Right atrium auricular region (tissue), 2 donors: ENCODE measurements around the gene SLC6A4. TPM values are rescaled to one million over a fixed set of nuclear protein-coding genes. Genes with fewer than 3 reads are reported as not detected.
"Not testable (repeated sequence)": the region's sequence is repeated elsewhere in the genome, so short reads cannot be mapped to it uniquely, and the experiment has no call there.

Experiments
- DNase-seq: peaks from one replicate; pipeline ENCODE4 v3.0.0-alpha.2; 2019; ENCODE audit warnings: low spot score
- H3K27ac ChIP-seq, 2 donors: fragments of 200-600 bp; sonication (generic); 1 replicate in 1 of 2; 2 replicates in 1 of 2; pipeline ENCODE4 v1.5.1; 2016 to 2019
- H3K27me3 ChIP-seq, 2 donors: fragments of 200-600 bp; sonication (generic); one replicate each; pipeline versions ENCODE4 v1.5.1 to v1.6.0; 2017 to 2019
- H3K36me3 ChIP-seq: fragments of 200-600 bp; sonication (generic); one replicate; pipeline ENCODE4 v1.5.1; 2016
- H3K4me1 ChIP-seq, 2 donors: fragments of 200-600 bp; sonication (generic); one replicate each; pipeline versions ENCODE4 v1.5.1 to v1.6.0; 2017 to 2019
- H3K4me3 ChIP-seq, 2 donors: fragments of 200-600 bp; sonication (generic); 1 replicate in 1 of 2; 2 replicates in 1 of 2; pipeline ENCODE4 v1.5.1; 2017 to 2019; ENCODE audit warnings: mild to moderate bottlenecking in 1 of 2, moderate library complexity in 1 of 2
- H3K9me3 ChIP-seq, 2 donors: fragments of 200-600 bp; sonication (generic); one replicate each; pipeline ENCODE4 v1.5.1; 2019
- total RNA-seq, 2 donors: library from RNA; depleted of rRNA; stranded (reverse); fragments of >200 nt; gene quantifications; one replicate each; pipeline ENCODE4 v1.1.0, GENCODE V29; 2016
- TF ChIP-seq, protein P1 (sequence below), 2 donors: fragments of 200-600 bp; sonication (generic); IDR thresholded peaks; one replicate each; pipeline ENCODE4 v1.5.1; 2019; ENCODE audit warnings: antibody characterized with exemption in 2 of 2

Gene SLC6A4
- total RNA-seq, 2 donors from 2014 or later: 2.0 to 7.0 TPM

DNA sequence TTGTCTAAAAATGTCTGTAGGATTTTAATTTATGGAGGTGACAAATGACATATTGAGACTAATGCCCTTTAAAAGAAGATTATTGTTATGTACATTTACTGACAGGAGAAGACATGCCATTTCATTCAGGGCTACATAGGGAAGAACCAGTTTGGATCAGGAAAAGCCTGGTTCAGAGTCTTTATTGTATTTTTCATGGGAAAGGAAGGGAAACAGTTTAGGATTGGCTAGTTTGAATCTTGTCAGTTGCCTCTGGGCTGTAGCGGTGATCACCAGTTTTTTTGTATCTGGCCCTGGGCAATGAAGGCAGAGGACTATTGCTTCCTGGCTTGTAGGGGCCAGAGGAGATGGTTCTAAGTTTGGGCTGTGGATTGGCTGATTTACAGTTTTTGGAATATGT, 87.1 kb downstream of the SLC6A4 start:
- no peaks in the 10 kb centered on the region for H3K36me3 ChIP-seq
- TF ChIP-seq, protein P1, sequence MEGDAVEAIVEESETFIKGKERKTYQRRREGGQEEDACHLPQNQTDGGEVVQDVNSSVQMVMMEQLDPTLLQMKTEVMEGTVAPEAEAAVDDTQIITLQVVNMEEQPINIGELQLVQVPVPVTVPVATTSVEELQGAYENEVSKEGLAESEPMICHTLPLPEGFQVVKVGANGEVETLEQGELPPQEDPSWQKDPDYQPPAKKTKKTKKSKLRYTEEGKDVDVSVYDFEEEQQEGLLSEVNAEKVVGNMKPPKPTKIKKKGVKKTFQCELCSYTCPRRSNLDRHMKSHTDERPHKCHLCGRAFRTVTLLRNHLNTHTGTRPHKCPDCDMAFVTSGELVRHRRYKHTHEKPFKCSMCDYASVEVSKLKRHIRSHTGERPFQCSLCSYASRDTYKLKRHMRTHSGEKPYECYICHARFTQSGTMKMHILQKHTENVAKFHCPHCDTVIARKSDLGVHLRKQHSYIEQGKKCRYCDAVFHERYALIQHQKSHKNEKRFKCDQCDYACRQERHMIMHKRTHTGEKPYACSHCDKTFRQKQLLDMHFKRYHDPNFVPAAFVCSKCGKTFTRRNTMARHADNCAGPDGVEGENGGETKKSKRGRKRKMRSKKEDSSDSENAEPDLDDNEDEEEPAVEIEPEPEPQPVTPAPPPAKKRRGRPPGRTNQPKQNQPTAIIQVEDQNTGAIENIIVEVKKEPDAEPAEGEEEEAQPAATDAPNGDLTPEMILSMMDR (IDR thresholded peaks at IDR 0.05): no peak
- no peaks in the 10 kb centered on the region for H3K4me1 ChIP-seq
- H3K9me3 ChIP-seq: no peaks in the 10 kb centered on the region
- no peak overlapping the region for H3K4me3 ChIP-seq
- H3K27me3 ChIP-seq: no peaks in the 10 kb centered on the region
- H3K27ac ChIP-seq: no peak overlapping the region
- DNase-seq: no peak

DNA sequence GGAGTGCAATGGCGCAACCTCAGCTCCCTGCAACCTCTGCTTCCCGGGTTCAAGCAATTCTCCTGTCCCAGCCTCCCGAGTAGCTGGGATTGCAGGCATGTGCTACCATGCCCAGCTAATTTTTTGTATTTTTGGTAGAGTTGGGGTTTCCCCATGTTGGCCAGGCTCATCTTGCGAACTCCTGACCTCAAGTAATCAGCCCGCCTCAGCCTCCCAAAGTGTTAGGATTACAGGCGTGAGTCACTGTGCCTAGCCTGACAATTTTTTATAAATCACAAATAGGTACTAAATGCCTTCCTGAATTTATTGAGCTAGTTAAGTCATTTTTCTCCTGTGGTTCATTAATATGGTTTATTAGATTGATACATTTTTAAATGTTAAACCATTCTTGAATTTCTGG, 87.6 kb downstream of the SLC6A4 start:
- H3K36me3 ChIP-seq, DNase-seq, H3K27ac ChIP-seq, H3K27me3 ChIP-seq, H3K4me3 ChIP-seq, H3K4me1 ChIP-seq, H3K9me3 ChIP-seq: not testable (repeated sequence)

Other genes with a start within 250 kb of the SLC6A4 start
- 10 to 100 TPM; 14.7 to 16.6 TPM for gene NSRP1, start 118.9 kb downstream of the SLC6A4 start, total RNA-seq
- gene BLMH, start 56.2 kb upstream of the SLC6A4 start, total RNA-seq: 10 to 100 TPM; 10.8 to 13.9 TPM
- gene TMIGD1, start 98.4 kb upstream of the SLC6A4 start, total RNA-seq: not detected
- 10 to 100 TPM; 41.3 to 44.1 TPM for gene CPD, start 143.2 kb upstream of the SLC6A4 start, total RNA-seq
- gene GOSR1, start 241.7 kb upstream of the SLC6A4 start, total RNA-seq: 10 to 100 TPM; 25.2 to 33.5 TPM